Raji (cell line): Measurements from ENCODE around the gene MARCHF11.

Source experiments
- POLR2A ChIP-seq: IDR thresholded peaks from 2 replicates; pipeline ENCODE4 v1.6.1; 2011; ENCODE audit warnings: low read depth, low read length, control low read depth; ENCODE audit not compliant: insufficient read depth

Gene MARCHF11

GRCh38 chr5:16082982-16083381 is 96.6 kb downstream of the MARCHF11 start:
- TF ChIP-seq POLR2A: no peak

GRCh38 chr5:16082053-16082452 is 97.5 kb downstream of the MARCHF11 start:
- TF ChIP-seq POLR2A: no peak

- TF ChIP-seq POLR2A: no peak
These were observed 98.1 kb downstream of the MARCHF11 start for GRCh38 chr5:16081376-16081955.

- no peak for TF ChIP-seq POLR2A
These were observed 102.9 kb downstream of the MARCHF11 start for GRCh38 chr5:16076657-16077056.

- no peak for TF ChIP-seq POLR2A
These were observed 105.2 kb downstream of the MARCHF11 start for GRCh38 chr5:16074358-16074757.

- TF ChIP-seq POLR2A: no peak
These were observed 107.0 kb downstream of the MARCHF11 start for GRCh38 chr5:16072616-16073015.

- TF ChIP-seq POLR2A: no peak
These were observed 112.2 kb downstream of the MARCHF11 start for GRCh38 chr5:16067415-16067814.

- no peak for TF ChIP-seq POLR2A
These were observed 112.8 kb downstream of the MARCHF11 start for GRCh38 chr5:16066810-16067209.

- no peak for TF ChIP-seq POLR2A
These were observed 113.3 kb downstream of the MARCHF11 start for GRCh38 chr5:16066320-16066719.

- TF ChIP-seq POLR2A: no peak
These were observed 113.8 kb downstream of the MARCHF11 start for GRCh38 chr5:16065831-16066230.

GRCh38 chr5:16064135-16064893 is 115.3 kb downstream of the MARCHF11 start:
- no peak for TF ChIP-seq POLR2A

- TF ChIP-seq POLR2A: no peak
These were observed 118.4 kb downstream of the MARCHF11 start for GRCh38 chr5:16061163-16061562.

GRCh38 chr5:16057277-16057676 is 122.3 kb downstream of the MARCHF11 start:
- TF ChIP-seq POLR2A: no peak

- TF ChIP-seq POLR2A: no peak
These were observed 128.3 kb downstream of the MARCHF11 start for GRCh38 chr5:16051246-16051755.

- no peak for TF ChIP-seq POLR2A
These were observed 129.2 kb downstream of the MARCHF11 start for GRCh38 chr5:16050414-16050813.

GRCh38 chr5:16049761-16050160 is 129.8 kb downstream of the MARCHF11 start:
- TF ChIP-seq POLR2A: no peak
